Kidney (tissue), 14 donors: ENCODE data around the gene EFEMP1. TPM values are rescaled to one million over a fixed set of nuclear protein-coding genes. Genes with fewer than 3 reads are reported as not detected.

ENCODE experiments used
- DNase-seq, 5 donors: peaks; one replicate each; pipeline ENCODE4 v3.0.0-alpha.2; 2013 to 2020
- FAIRE-seq: peaks from 2 replicates; lab custom pipeline; 2012; peaks lifted over from hg19 to GRCh38; lab: Jason Lieb, UNC
- H3K27ac ChIP-seq, 2 donors: one replicate each; pipeline ENCODE4 v1.7.0; 2013; ENCODE audit warnings: low read depth in 2 of 2, low read length in 2 of 2, inconsistent platforms in 1 of 2
- H3K27me3 ChIP-seq: one replicate; pipeline ENCODE4 v1.7.1; 2013; ENCODE audit warnings: low read length, inconsistent platforms; ENCODE audit not compliant: control insufficient read depth, insufficient read depth
- H3K36me3 ChIP-seq, 3 donors: one replicate each; pipeline versions ENCODE4 v1.7.0 to v1.7.1; 2013; ENCODE audit warnings: low read length in 3 of 3, control low read depth in 1 of 3, inconsistent platforms in 1 of 3; ENCODE audit not compliant: insufficient read depth in 3 of 3, control insufficient read depth in 2 of 3
- H3K4me1 ChIP-seq, 3 donors: one replicate each; pipeline versions ENCODE4 v1.7.0 to v1.7.1; 2013; ENCODE audit warnings: low read length in 3 of 3, inconsistent platforms in 1 of 3, low read depth in 1 of 3; ENCODE audit not compliant: control insufficient read depth in 2 of 3, insufficient read depth in 2 of 3
- H3K4me3 ChIP-seq, 3 donors: one replicate each; pipeline versions ENCODE4 v1.7.0 to v1.8.1; 2013; ENCODE audit warnings: low read length in 3 of 3, control low read depth in 1 of 3, inconsistent platforms in 1 of 3
- H3K9ac ChIP-seq, 3 donors: one replicate each; pipeline versions ENCODE4 v1.7.0 to v1.7.1; 2013; ENCODE audit warnings: low read length in 3 of 3, control low read depth in 1 of 3, inconsistent platforms in 1 of 3
- H3K9me3 ChIP-seq, 3 donors: one replicate each; pipeline versions ENCODE4 v1.7.0 to v1.7.1; 2013; ENCODE audit warnings: low read length in 3 of 3, control low read depth in 1 of 3, inconsistent platforms in 1 of 3; ENCODE audit not compliant: control insufficient read depth in 2 of 3, insufficient read depth in 1 of 3
- intact Hi-C: fragments of 100-400 bp; cut with DNase I; formaldehyde crosslinking; loops from one replicate; pipeline ENCODE4 v1.11.1; 2022
- polyA plus RNA-seq: library from polyadenylated mRNA; stranded (reverse); fragments of 350-450 nt; fragmentation: Illumina TruSeq; extraction: RNeasy Lipid Tissue Mini Kit (QIAGEN cat#74804); gene quantifications from one replicate; pipeline ENCODE4 v1.2.3, GENCODE V29; 2014; ENCODE audit warnings: low read depth, low replicate concordance; ENCODE audit not compliant: insufficient read depth
- total RNA-seq: library from RNA; stranded (reverse); fragmentation: NEBNext Ultra II Directional; extraction: Animal tissue kit (Norgen Biotek cat#: 25700); gene quantifications from one replicate; pipeline ENCODE4 v1.2.1, GENCODE V29; 2021
- TF ChIP-seq, protein P1 (sequence below): IDR thresholded peaks from 3 replicates; pipeline ENCODE4 v1.5.1; 2012; ENCODE audit warnings: mild to moderate bottlenecking, moderate library complexity, borderline replicate concordance; ENCODE audit not compliant: insufficient read depth; ENCODE audit errors: extremely low read depth
- donor health status: control.
- donor health status: control.
- donor health status: control.
- donor health status: control.
- donor health status: control.
- donor health status: DM: yes; HTN: yes; CAD: no.
- donor health status: Normal renal cell carcinoma (clear cell type).

EFEMP1 gene
- total and polyA plus RNA-seq, 2 donors from 2014 or later = 68.4 to 171 TPM

DNA sequence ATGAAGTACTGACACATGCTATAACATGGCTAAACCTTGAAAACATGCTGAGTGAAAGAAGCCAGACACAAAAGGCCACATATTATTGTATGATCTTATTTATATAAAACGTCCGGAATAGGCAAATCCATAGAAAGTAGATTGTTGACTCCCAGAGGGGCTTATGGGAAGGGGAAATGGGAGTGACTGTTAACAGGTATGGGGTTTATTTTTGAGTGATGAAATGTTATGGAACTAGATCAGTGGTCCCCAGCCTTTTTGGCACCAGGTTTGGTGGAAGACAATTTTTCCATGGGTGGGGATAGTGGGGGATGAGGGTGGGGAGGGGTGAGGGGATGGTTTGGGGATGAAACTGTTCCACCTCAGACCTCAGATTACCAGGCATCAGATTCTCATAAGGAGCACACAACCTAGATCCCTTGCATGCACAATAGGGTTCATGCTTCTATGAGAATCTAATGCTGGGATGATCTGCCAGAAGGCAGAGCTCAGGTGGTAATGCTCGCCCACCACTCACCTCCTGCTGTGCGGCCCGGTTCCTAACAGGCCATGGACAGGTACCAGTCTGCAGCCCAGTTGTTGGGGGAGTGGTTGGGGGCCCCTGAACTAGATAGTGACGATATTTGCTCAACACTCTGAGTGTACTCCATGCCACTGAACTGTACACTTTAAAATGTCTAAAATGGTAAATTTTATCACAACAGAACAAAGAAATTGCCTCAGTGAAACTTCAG lies 59.1 kb downstream of the EFEMP1 start:
- H3K9ac ChIP-seq = no peak overlapping the region
- FAIRE-seq (no peak), DNase-seq (no peak)
- intact Hi-C loops = no loop called here
- no peaks in the 10 kb centered on the region for H3K27me3 ChIP-seq
- H3K4me3 ChIP-seq = no peak overlapping the region
- no peaks in the 10 kb centered on the region for H3K9me3 ChIP-seq
- H3K27ac ChIP-seq = no peak overlapping the region
- H3K36me3 ChIP-seq = no peaks in the 10 kb centered on the region
- no peaks in the 10 kb centered on the region for H3K4me1 ChIP-seq
- TF ChIP-seq, protein P1, sequence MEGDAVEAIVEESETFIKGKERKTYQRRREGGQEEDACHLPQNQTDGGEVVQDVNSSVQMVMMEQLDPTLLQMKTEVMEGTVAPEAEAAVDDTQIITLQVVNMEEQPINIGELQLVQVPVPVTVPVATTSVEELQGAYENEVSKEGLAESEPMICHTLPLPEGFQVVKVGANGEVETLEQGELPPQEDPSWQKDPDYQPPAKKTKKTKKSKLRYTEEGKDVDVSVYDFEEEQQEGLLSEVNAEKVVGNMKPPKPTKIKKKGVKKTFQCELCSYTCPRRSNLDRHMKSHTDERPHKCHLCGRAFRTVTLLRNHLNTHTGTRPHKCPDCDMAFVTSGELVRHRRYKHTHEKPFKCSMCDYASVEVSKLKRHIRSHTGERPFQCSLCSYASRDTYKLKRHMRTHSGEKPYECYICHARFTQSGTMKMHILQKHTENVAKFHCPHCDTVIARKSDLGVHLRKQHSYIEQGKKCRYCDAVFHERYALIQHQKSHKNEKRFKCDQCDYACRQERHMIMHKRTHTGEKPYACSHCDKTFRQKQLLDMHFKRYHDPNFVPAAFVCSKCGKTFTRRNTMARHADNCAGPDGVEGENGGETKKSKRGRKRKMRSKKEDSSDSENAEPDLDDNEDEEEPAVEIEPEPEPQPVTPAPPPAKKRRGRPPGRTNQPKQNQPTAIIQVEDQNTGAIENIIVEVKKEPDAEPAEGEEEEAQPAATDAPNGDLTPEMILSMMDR = no peak

DNA sequence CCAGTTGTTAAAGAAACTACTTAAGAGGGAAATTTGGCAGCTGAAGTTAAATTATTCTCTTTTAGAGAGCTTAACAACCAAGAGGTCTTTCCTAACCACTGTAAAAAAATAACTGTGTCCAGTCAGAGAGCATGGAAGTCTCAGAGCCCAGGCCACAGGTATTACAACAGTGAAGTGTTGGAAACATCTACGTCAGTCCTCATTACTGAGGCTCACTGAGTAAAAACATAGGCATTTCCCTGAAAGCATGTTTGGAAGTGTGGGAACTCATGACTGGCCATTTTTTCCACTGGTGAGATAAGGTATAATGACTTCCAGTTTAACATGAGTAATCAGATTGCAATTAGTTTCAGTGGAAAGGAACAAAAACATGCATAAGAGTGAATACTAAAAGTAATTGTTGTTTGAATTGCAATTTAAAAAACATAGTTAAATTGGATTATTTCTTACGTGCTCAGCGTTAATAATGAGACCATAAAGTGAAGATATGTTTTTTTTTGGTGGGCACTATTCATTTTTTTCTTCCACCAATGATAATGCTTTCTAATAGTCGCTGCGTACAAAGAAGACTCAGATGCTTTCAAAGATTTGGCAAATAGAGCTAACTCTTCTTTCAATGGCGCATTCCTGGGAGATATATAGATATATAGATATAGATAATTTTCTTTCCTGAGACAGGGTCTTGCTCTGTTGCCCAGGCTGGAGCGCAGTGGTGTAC lies 60.8 kb downstream of the EFEMP1 start:
- FAIRE-seq = peak; percentile 89
- no peaks in the 10 kb centered on the region for H3K27me3 ChIP-seq
- intact Hi-C loops = no loop called here
- no peak overlapping the region for H3K4me3 ChIP-seq
- H3K27ac ChIP-seq = no peak overlapping the region
- DNase-seq = peak in 2 of 5 donors; percentile 14 to 52
- TF ChIP-seq, protein P1 = no peak
- H3K36me3 ChIP-seq = no peaks in the 10 kb centered on the region
- no peaks in the 10 kb centered on the region for H3K9me3 ChIP-seq
- no peaks in the 10 kb centered on the region for H3K4me1 ChIP-seq
- H3K9ac ChIP-seq = no peak overlapping the region

DNA sequence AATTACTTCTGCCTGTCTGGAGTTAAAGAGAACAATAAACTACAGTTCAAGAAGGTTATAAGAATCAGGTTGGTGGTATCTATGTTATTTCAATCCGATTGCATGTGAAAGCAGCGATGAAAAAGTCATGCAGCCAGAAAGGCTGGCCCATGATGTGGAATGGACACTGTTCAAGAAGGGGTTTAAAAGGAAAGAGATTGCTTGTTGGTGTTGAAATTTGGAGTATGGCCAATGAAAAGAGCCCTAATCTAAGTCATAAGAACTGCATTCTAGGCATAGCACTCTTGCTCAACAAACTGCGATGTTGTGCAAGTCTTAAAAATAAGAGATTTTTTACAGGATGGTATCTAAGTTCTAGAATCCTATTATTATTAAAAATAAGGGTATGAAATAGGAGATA lies 61.3 kb downstream of the EFEMP1 start:
- Histone ChIP-seq H3K9ac (no peak overlapping the region), H3K9me3 (no peaks in the 10 kb centered on the region), H3K4me3 (no peak overlapping the region), H3K4me1 (no peaks in the 10 kb centered on the region), H3K27ac (no peak overlapping the region), H3K36me3 (no peaks in the 10 kb centered on the region), H3K27me3 (no peaks in the 10 kb centered on the region)
- peak in 1 of 5 donors; percentile 37 for DNase-seq
- intact Hi-C loops = no loop called here
- TF ChIP-seq, protein P1 = no peak
- no peak for FAIRE-seq
